Panc1 (cell line): ENCODE measurements around the gene ZNF202. TPM values are rescaled to one million over a fixed set of nuclear protein-coding genes. Genes with fewer than 3 reads are reported as not detected.

Experiments used
- ATAC-seq: fragments of 200-7000 bp; cut with Tn5 transposase; 2 replicates; pipeline ENCODE4 v1.9.1; 2020; ENCODE audit warnings: mild to moderate bottlenecking, moderate library complexity
- BruUV-seq: library from RNA; stranded (reverse); fragments of 400-500 nt; replicated peaks from 2 replicates; lab custom pipeline; 2021; lab: Mats Ljungman, UMichigan
- CTCF ChIA-PET: fragments of 300-600 bp; sonication (Branson Sonifier 250); formaldehyde crosslinking; loops from one replicate; lab custom pipeline; 2022; ENCODE audit warnings: antibody characterized with exemption; lab: Charles Lee
- POLR2A ChIA-PET: fragments of 300-600 bp; sonication (Branson Sonifier 250); formaldehyde crosslinking; loops from one replicate; lab custom pipeline; 2022; ENCODE audit warnings: antibody characterized with exemption; lab: Charles Lee
- DNase-seq: peaks from one replicate; pipeline ENCODE4 v3.0.0-alpha.2; 2010; ENCODE audit warnings: low read depth, low spot score
- H3K27ac ChIP-seq: 2 replicates; pipeline ENCODE4 v1.5.1; 2011; ENCODE audit warnings: mild to moderate bottlenecking, low read length, inconsistent platforms
- H3K27me3 ChIP-seq: fragments of 200-500 bp; sonication (Bioruptor generic); 2 replicates; pipeline ENCODE4 v1.6.0; 2014; ENCODE audit warnings: low read length, inconsistent platforms; ENCODE audit not compliant: control insufficient read depth, insufficient read depth
- H3K36me3 ChIP-seq: fragments of 200-500 bp; sonication (Bioruptor generic); 2 replicates; pipeline ENCODE4 v1.5.1; 2014; ENCODE audit warnings: inconsistent platforms, mild to moderate bottlenecking, low read length, moderate library complexity; ENCODE audit not compliant: control insufficient read depth, insufficient read depth
- H3K4me1 ChIP-seq: 2 replicates; pipeline ENCODE4 v1.5.1; 2011; ENCODE audit warnings: inconsistent platforms, mild to moderate bottlenecking, low read length, moderate library complexity; ENCODE audit not compliant: control insufficient read depth, insufficient read depth
- H3K4me3 ChIP-seq, 2 experiments: 2 replicates each; pipeline ENCODE4 v1.5.1; 2011 to 2012; ENCODE audit warnings: low read depth in 2 of 2, low read length in 2 of 2, mild to moderate bottlenecking in 2 of 2, inconsistent platforms in 1 of 2, moderate library complexity in 1 of 2
- H3K9me3 ChIP-seq: fragments of 200-500 bp; sonication (Bioruptor generic); 2 replicates; pipeline ENCODE4 v1.5.1; 2014; ENCODE audit warnings: low read depth, mild to moderate bottlenecking, inconsistent platforms, low read length, moderate library complexity; ENCODE audit not compliant: control insufficient read depth, insufficient read depth
- CTCF ChIP-seq: fragments of 450-650 bp; IDR thresholded peaks from 2 replicates; pipeline ENCODE4 v1.5.1; 2017; ENCODE audit warnings: mild to moderate bottlenecking
- POLR2AphosphoS5 ChIP-seq: IDR thresholded peaks from 2 replicates; pipeline ENCODE4 v1.6.1; 2012; ENCODE audit warnings: mild to moderate bottlenecking, low read depth, low read length, moderate library complexity
- SIN3A ChIP-seq: IDR thresholded peaks from 2 replicates; pipeline ENCODE4 v1.6.1; 2012; ENCODE audit warnings: low read depth, mild to moderate bottlenecking, low read length, moderate library complexity, borderline replicate concordance; ENCODE audit not compliant: insufficient read depth
- TCF7L2 ChIP-seq: IDR thresholded peaks from 2 replicates; pipeline ENCODE4 v1.6.1; 2011; ENCODE audit warnings: mild to moderate bottlenecking, low read depth, low read length, inconsistent platforms
- in situ Hi-C: cut with HindIII; loops from 2 replicates; pipeline ENCODE4 v1.10.0; 2016; ENCODE audit warnings: low sequenced_read_pairs, low pct_unique_long_range_greater_than_20kb
- intact Hi-C: fragments of 100-400 bp; cut with micrococcal nuclease; formaldehyde crosslinking; loops from one replicate; pipeline ENCODE4 v1.10.0; 2022; ENCODE audit not compliant: unreplicated experiment
- total RNA-seq: library from RNA; stranded (reverse); gene quantifications from one replicate; pipeline ENCODE4 v1.2.1, GENCODE V29; 2021; ENCODE audit not compliant: unreplicated experiment
- TF ChIP-seq, protein P1 (sequence below), 2 experiments: IDR thresholded peaks; 2 replicates each; pipeline ENCODE4 v1.6.1; 2011 to 2012; ENCODE audit warnings: low read depth in 2 of 2, control low read depth in 1 of 2, low read length in 1 of 2, mild to moderate bottlenecking in 1 of 2, moderate library complexity in 1 of 2; ENCODE audit not compliant: insufficient read depth in 1 of 2

ZNF202 gene
- total RNA-seq, 1 experiment from 2014 or later, result 24.5 TPM

- ChIA-PET CTCF (no interaction called here), POLR2A (no interaction called here)
- no peak for TF ChIP-seq CTCF
- intact Hi-C loops, result no loop called here
- in situ Hi-C loops, result no loop called here
- no peak for ATAC-seq
- DNase-seq, result no peak
- H3K27ac ChIP-seq, result no peak overlapping the region
- H3K9me3 ChIP-seq, result no peaks in the 10 kb centered on the region
- no TSS peak for BruUV-seq
- no peaks in the 10 kb centered on the region for H3K4me1 ChIP-seq
- no peak overlapping the region for H3K4me3 ChIP-seq
- no peaks in the 10 kb centered on the region for H3K27me3 ChIP-seq
- H3K36me3 ChIP-seq, result no peaks in the 10 kb centered on the region
These were observed 31.6 kb upstream of the ZNF202 start for GRCh38 chr11:123773026-123773425.

DNA sequence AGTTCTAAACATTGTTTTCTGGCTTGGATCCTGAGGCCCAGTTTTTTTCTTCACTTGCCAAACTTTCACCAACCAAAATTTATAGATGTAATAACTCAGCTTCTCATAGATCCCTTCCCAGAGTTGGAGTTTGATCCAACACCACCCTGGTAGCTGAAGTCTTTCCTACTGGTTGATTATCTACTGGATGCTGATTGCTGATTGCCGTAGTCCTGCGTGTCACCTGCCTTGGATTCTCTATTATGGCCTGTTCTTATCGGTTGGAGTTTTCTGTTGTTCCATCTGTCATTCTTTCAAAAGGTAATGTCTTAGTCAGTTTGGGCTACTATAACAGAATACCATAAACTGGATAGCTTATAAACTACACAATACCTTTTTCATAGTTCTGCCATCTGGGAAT lies 30.2 kb upstream of the ZNF202 start:
- DNase-seq, result no peak
- no peaks in the 10 kb centered on the region for H3K4me1 ChIP-seq
- no peak overlapping the region for H3K27ac ChIP-seq
- no TSS peak for BruUV-seq
- TF ChIP-seq CTCF (no peak), SIN3A (no peak), POLR2AphosphoS5 (no peak), TCF7L2 (no peak)
- TF ChIP-seq, protein P1, sequence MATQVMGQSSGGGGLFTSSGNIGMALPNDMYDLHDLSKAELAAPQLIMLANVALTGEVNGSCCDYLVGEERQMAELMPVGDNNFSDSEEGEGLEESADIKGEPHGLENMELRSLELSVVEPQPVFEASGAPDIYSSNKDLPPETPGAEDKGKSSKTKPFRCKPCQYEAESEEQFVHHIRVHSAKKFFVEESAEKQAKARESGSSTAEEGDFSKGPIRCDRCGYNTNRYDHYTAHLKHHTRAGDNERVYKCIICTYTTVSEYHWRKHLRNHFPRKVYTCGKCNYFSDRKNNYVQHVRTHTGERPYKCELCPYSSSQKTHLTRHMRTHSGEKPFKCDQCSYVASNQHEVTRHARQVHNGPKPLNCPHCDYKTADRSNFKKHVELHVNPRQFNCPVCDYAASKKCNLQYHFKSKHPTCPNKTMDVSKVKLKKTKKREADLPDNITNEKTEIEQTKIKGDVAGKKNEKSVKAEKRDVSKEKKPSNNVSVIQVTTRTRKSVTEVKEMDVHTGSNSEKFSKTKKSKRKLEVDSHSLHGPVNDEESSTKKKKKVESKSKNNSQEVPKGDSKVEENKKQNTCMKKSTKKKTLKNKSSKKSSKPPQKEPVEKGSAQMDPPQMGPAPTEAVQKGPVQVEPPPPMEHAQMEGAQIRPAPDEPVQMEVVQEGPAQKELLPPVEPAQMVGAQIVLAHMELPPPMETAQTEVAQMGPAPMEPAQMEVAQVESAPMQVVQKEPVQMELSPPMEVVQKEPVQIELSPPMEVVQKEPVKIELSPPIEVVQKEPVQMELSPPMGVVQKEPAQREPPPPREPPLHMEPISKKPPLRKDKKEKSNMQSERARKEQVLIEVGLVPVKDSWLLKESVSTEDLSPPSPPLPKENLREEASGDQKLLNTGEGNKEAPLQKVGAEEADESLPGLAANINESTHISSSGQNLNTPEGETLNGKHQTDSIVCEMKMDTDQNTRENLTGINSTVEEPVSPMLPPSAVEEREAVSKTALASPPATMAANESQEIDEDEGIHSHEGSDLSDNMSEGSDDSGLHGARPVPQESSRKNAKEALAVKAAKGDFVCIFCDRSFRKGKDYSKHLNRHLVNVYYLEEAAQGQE (IDR thresholded peaks at IDR 0.05; ENCODE audit: insufficient read depth in 1 of 2, low read depth in 2 of 2, low read length in 1 of 2), result no peak
- no peaks in the 10 kb centered on the region for H3K36me3 ChIP-seq
- intact Hi-C loops, result no loop called here
- H3K9me3 ChIP-seq, result no peaks in the 10 kb centered on the region
- no peak for ATAC-seq
- ChIA-PET POLR2A (no interaction called here), CTCF (no interaction called here)
- in situ Hi-C loops, result no loop called here
- H3K4me3 ChIP-seq, result no peak overlapping the region
- H3K27me3 ChIP-seq, result no peaks in the 10 kb centered on the region

- in situ Hi-C loops (no loop called here), intact Hi-C loops (no loop called here)
- Histone ChIP-seq H3K27ac (no peak overlapping the region), H3K36me3 (no peaks in the 10 kb centered on the region), H3K4me3 (no peak overlapping the region), H3K27me3 (no peaks in the 10 kb centered on the region), H3K4me1 (no peaks in the 10 kb centered on the region), H3K9me3 (no peaks in the 10 kb centered on the region)
- POLR2A ChIA-PET, result no interaction called here
- BruUV-seq, result no TSS peak
- no peak for DNase-seq
- TF ChIP-seq, protein P1 (IDR thresholded peaks at IDR 0.05; ENCODE audit: insufficient read depth in 1 of 2, low read depth in 2 of 2, low read length in 1 of 2), result no peak
- TF ChIP-seq SIN3A, result no peak
- CTCF ChIA-PET, result no interaction called here
- ATAC-seq, result no peak
These were observed 29.3 kb upstream of the ZNF202 start for GRCh38 chr11:123770712-123771111.
